Measurements from ENCODE around the gene SLC22A12.

DNA sequence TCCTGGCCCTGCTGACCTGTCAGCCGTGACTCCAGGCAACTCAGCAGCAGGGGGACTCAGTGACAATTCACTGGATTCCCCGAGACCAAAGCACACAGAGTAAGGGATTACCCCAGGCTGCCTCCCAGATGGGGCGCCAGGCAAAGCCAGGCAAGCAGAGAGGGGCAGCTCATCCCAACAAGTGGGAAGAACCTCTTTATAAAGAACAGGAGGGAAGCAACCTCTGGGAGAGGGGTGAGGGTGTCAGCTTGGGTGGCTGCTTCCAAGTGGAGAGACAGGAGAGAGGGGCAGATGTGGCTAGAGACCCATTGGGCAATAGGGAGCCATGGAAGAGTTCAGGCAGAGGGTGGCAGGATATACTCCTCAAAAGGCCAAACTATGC is 1.2 kb downstream of the SLC22A12 start:
- no peak for TF ChIP-seq EP300 (conservative IDR thresholded peaks at IDR 0.05; ENCODE audit: poor library complexity, severe bottlenecking)
- TF ChIP-seq, protein P1, sequence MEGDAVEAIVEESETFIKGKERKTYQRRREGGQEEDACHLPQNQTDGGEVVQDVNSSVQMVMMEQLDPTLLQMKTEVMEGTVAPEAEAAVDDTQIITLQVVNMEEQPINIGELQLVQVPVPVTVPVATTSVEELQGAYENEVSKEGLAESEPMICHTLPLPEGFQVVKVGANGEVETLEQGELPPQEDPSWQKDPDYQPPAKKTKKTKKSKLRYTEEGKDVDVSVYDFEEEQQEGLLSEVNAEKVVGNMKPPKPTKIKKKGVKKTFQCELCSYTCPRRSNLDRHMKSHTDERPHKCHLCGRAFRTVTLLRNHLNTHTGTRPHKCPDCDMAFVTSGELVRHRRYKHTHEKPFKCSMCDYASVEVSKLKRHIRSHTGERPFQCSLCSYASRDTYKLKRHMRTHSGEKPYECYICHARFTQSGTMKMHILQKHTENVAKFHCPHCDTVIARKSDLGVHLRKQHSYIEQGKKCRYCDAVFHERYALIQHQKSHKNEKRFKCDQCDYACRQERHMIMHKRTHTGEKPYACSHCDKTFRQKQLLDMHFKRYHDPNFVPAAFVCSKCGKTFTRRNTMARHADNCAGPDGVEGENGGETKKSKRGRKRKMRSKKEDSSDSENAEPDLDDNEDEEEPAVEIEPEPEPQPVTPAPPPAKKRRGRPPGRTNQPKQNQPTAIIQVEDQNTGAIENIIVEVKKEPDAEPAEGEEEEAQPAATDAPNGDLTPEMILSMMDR (IDR thresholded peaks at IDR 0.05; ENCODE audit: poor library complexity, severe bottlenecking): no peak
- no peak for TF ChIP-seq POLR2AphosphoS5 (IDR thresholded peaks at IDR 0.05)
- no peak for TF ChIP-seq EZH2 (IDR thresholded peaks at IDR 0.05; ENCODE audit: borderline replicate concordance, insufficient read depth, low read length, poor library complexity, severe bottlenecking)
- no peak for TF ChIP-seq RAD21 (conservative IDR thresholded peaks at IDR 0.05)
- no peak for TF ChIP-seq MXI1 (conservative IDR thresholded peaks at IDR 0.05; ENCODE audit: poor library complexity, severe bottlenecking)
- TF ChIP-seq TAF1 (IDR thresholded peaks at IDR 0.05; ENCODE audit: low read depth): no peak
- TF ChIP-seq, protein P2, sequence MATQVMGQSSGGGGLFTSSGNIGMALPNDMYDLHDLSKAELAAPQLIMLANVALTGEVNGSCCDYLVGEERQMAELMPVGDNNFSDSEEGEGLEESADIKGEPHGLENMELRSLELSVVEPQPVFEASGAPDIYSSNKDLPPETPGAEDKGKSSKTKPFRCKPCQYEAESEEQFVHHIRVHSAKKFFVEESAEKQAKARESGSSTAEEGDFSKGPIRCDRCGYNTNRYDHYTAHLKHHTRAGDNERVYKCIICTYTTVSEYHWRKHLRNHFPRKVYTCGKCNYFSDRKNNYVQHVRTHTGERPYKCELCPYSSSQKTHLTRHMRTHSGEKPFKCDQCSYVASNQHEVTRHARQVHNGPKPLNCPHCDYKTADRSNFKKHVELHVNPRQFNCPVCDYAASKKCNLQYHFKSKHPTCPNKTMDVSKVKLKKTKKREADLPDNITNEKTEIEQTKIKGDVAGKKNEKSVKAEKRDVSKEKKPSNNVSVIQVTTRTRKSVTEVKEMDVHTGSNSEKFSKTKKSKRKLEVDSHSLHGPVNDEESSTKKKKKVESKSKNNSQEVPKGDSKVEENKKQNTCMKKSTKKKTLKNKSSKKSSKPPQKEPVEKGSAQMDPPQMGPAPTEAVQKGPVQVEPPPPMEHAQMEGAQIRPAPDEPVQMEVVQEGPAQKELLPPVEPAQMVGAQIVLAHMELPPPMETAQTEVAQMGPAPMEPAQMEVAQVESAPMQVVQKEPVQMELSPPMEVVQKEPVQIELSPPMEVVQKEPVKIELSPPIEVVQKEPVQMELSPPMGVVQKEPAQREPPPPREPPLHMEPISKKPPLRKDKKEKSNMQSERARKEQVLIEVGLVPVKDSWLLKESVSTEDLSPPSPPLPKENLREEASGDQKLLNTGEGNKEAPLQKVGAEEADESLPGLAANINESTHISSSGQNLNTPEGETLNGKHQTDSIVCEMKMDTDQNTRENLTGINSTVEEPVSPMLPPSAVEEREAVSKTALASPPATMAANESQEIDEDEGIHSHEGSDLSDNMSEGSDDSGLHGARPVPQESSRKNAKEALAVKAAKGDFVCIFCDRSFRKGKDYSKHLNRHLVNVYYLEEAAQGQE (IDR thresholded peaks at IDR 0.05; ENCODE audit: borderline replicate concordance): no peak
- TF ChIP-seq SMC3 (conservative IDR thresholded peaks at IDR 0.05; ENCODE audit: poor library complexity): no peak
